GM12878 (cell line): ENCODE results near the gene RXFP1. TPM values are rescaled to one million over a fixed set of nuclear protein-coding genes. Genes with fewer than 3 reads are reported as not detected.

ENCODE experiments used
- ATAC-seq: fragments of 200-7000 bp; cut with Tn5 transposase; 3 replicates; pipeline ENCODE4 v1.9.1; 2020; ENCODE audit warnings: mild to moderate bottlenecking, moderate library complexity
- BruUV-seq: library from RNA; stranded (reverse); fragments of 400-500 nt; replicated peaks from 2 replicates; lab custom pipeline; 2021; lab: Mats Ljungman, UMichigan
- CTCF ChIA-PET: fragments of 300-600 bp; sonication (Branson Sonifier 250); formaldehyde crosslinking; extraction: SDS; loops from one replicate; lab custom pipeline; 2021; ENCODE audit warnings: inconsistent platforms; lab: Yijun Ruan, JAX
- POLR2A ChIA-PET: fragments of 350-600 bp; formaldehyde crosslinking; extraction: SDS; loops from one replicate; lab custom pipeline; 2021; ENCODE audit warnings: inconsistent platforms; lab: Charles Lee
- RAD21 ChIA-PET: fragments of 300-600 bp; sonication (Branson Sonifier 250); formaldehyde crosslinking; loops from one replicate; lab custom pipeline; 2023; ENCODE audit warnings: antibody characterized with exemption; ENCODE audit not compliant: unreplicated experiment; lab: Charles Lee
- SMC1A ChIA-PET: fragments of 300-600 bp; sonication (Branson Sonifier 250); formaldehyde crosslinking; loops from one replicate; lab custom pipeline; 2023; ENCODE audit not compliant: unreplicated experiment, uncharacterized antibody; lab: Charles Lee
- DNase-seq: peaks from one replicate; pipeline ENCODE4 v3.0.0-alpha.2; 2011; ENCODE audit warnings: low read depth, low spot score
- FAIRE-seq: peaks from 3 replicates; lab custom pipeline; 2011; peaks lifted over from hg19 to GRCh38; lab: Jason Lieb, UNC
- H2AFZ ChIP-seq: 2 replicates; pipeline ENCODE4 v1.6.0; 2011; ENCODE audit warnings: low read depth, low read length, control low read depth; ENCODE audit not compliant: control insufficient read depth
- H3K27ac ChIP-seq: 2 replicates; pipeline ENCODE4 v1.5.1; 2011; ENCODE audit warnings: control low read depth; ENCODE audit not compliant: control insufficient read depth, insufficient read depth
- H3K27me3 ChIP-seq, 2 experiments: replicated peaks in 1 of 2; 2 replicates each; pipeline versions ENCODE4 v1.6.0 to v1.6.1; 2011; ENCODE audit warnings: low read length in 1 of 2; ENCODE audit not compliant: control insufficient read depth in 2 of 2, insufficient read depth in 2 of 2
- H3K36me3 ChIP-seq, 2 experiments: 2 replicates each; pipeline ENCODE4 v1.5.1; 2011; ENCODE audit warnings: low read length in 1 of 2; ENCODE audit not compliant: control insufficient read depth in 2 of 2, insufficient read depth in 2 of 2
- H3K4me1 ChIP-seq: 2 replicates; pipeline ENCODE4 v1.6.1; 2011; ENCODE audit warnings: mild to moderate bottlenecking, low read length, moderate library complexity, mixed read lengths; ENCODE audit not compliant: control insufficient read depth, insufficient read depth
- H3K4me2 ChIP-seq: 2 replicates; pipeline ENCODE4 v1.6.0; 2011; ENCODE audit warnings: control low read depth; ENCODE audit not compliant: control insufficient read depth, insufficient read depth
- H3K4me3 ChIP-seq: fragments of 200-600 bp; sonication (generic); 2 replicates; pipeline ENCODE4 v1.5.1; 2016
- H3K79me2 ChIP-seq: 2 replicates; pipeline ENCODE4 v1.6.0; 2011; ENCODE audit warnings: low read length; ENCODE audit not compliant: control insufficient read depth, insufficient read depth
- H3K9ac ChIP-seq: 2 replicates; pipeline ENCODE4 v1.8.0; 2011; ENCODE audit warnings: low read length, control low read depth, mixed read lengths; ENCODE audit not compliant: control insufficient read depth, insufficient read depth
- H3K9me3 ChIP-seq: replicated peaks from 3 replicates; pipeline ENCODE4 v1.5.1; 2011; ENCODE audit warnings: mild to moderate bottlenecking, low read length; ENCODE audit not compliant: control insufficient read depth, insufficient read depth
- H4K20me1 ChIP-seq: 2 replicates; pipeline ENCODE4 v1.6.0; 2011; ENCODE audit not compliant: control insufficient read depth, insufficient read depth
- ATF7 ChIP-seq: fragments of 450-650 bp; IDR thresholded peaks from 2 replicates; pipeline ENCODE4 v1.6.1; 2016; ENCODE audit warnings: low read depth, mild to moderate bottlenecking
- CBFB ChIP-seq: IDR thresholded peaks from 2 replicates; pipeline ENCODE4 v1.6.1; 2016; ENCODE audit warnings: antibody characterized with exemption, low read depth
- CHD4 ChIP-seq: fragments of 200-600 bp; sonication (generic); IDR thresholded peaks from 2 replicates; pipeline ENCODE4 v1.6.1; 2016; ENCODE audit warnings: mild to moderate bottlenecking
- FOXK2 ChIP-seq: fragments of 450-650 bp; IDR thresholded peaks from 2 replicates; pipeline ENCODE4 v1.6.1; 2017; ENCODE audit warnings: mild to moderate bottlenecking, moderate library complexity
- HCFC1 ChIP-seq: fragments of 150-350 bp; IDR thresholded peaks from 2 replicates; pipeline ENCODE4 v1.6.1; 2014; ENCODE audit warnings: low read length
- HDAC2 ChIP-seq: fragments of 200-600 bp; sonication (generic); IDR thresholded peaks from 2 replicates; pipeline ENCODE4 v1.6.1; 2017
- IRF4 ChIP-seq: IDR thresholded peaks from 2 replicates; pipeline ENCODE4 v1.6.1; 2011; ENCODE audit warnings: low read depth, low read length
- KLF5 ChIP-seq: fragments of 450-650 bp; IDR thresholded peaks from 2 replicates; pipeline ENCODE4 v1.6.1; 2014; ENCODE audit warnings: mild to moderate bottlenecking; ENCODE audit not compliant: partially characterized antibody
- NRF1 ChIP-seq: conservative IDR thresholded peaks from 2 replicates; pipeline ENCODE4 v1.6.1; 2011; ENCODE audit warnings: mild to moderate bottlenecking, low read depth, low read length, improper control_type of control experiment
- SMAD1 ChIP-seq: fragments of 450-650 bp; IDR thresholded peaks from 2 replicates; pipeline ENCODE4 v1.6.1; 2018; ENCODE audit warnings: mild to moderate bottlenecking, low read depth; ENCODE audit not compliant: partially characterized antibody
- TBL1XR1 ChIP-seq: IDR thresholded peaks from 2 replicates; pipeline ENCODE4 v1.6.1; 2012; ENCODE audit warnings: low read depth, low read length, improper control_type of control experiment
- ZNF207 ChIP-seq: fragments of 450-650 bp; IDR thresholded peaks from 2 replicates; pipeline ENCODE4 v1.6.1; 2014; ENCODE audit warnings: antibody characterized with exemption, mild to moderate bottlenecking, borderline replicate concordance
- WGBS: methylation state at CpG from one replicate; pipeline ENCODE4 v1.1.6; 2016; ENCODE audit warnings: low lambda C conversion rate; ENCODE audit not compliant: insufficient replicate concordance, insufficient coverage; ENCODE audit errors: missing lambda C conversion rate; 5-methylcytosine and 5-hydroxymethylcytosine counted together
- in situ Hi-C: fragments of 300-500 bp; cut with MboI; formaldehyde crosslinking; loops from 9 replicates; pipeline ENCODE4 v1.14.3; 2018; ENCODE audit warnings: mixed read lengths
- intact Hi-C: fragments of 100-400 bp; cut with micrococcal nuclease; formaldehyde crosslinking; loops from one replicate; pipeline ENCODE4 v1.14.2; 2022; ENCODE audit not compliant: unreplicated experiment
- polyA plus RNA-seq, 11 experiments: library from polyadenylated mRNA; depleted of rRNA in 4 of 11; unstranded in 6 of 11; stranded (reverse) in 5 of 11; fragments of >200 nt; fragmentation: Nextera tagmentation in 4 of 11; fragmentation: Illumina TruSeq in 1 of 11; extraction: Ambion mirVana in 4 of 11; extraction: Trizol in 1 of 11; gene quantifications; 1 replicate in 1 of 11; 2 replicates in 10 of 11; pipeline versions ENCODE4 v1.2.1 to v1.2.3, GENCODE V29; 2011 to 2016; ENCODE audit warnings: inconsistent platforms in 2 of 11, missing spikeins in 2 of 11, low read depth in 1 of 11
- total RNA-seq, 4 experiments: library from RNA; depleted of rRNA in 3 of 4; stranded (reverse); fragments of >200 nt in 3 of 4; fragmentation: Illumina TruSeq in 1 of 4; extraction: Trizol in 1 of 4; gene quantifications; 2 replicates each; pipeline versions ENCODE4 v1.2.1 to v1.2.3, GENCODE V29; 2013 to 2021
- TF ChIP-seq, protein P1 (sequence below): fragments of 450-650 bp; formaldehyde crosslinking; IDR thresholded peaks from 2 replicates; pipeline ENCODE4 v1.4.0; 2022; ENCODE audit warnings: mild to moderate bottlenecking, moderate library complexity
- TF ChIP-seq, protein P2 (sequence below): fragments of 450-650 bp; IDR thresholded peaks from 2 replicates; pipeline ENCODE4 v1.6.1; 2014; ENCODE audit warnings: mild to moderate bottlenecking
- TF ChIP-seq, protein P3 (sequence below): fragments of 450-650 bp; IDR thresholded peaks from 2 replicates; pipeline ENCODE4 v1.6.1; 2016; ENCODE audit warnings: mild to moderate bottlenecking
- TF ChIP-seq, protein P4 (sequence below): IDR thresholded peaks from 2 replicates; pipeline ENCODE4 v1.6.1; 2012; ENCODE audit warnings: improper control_type of control experiment, low read depth, low read length; ENCODE audit not compliant: insufficient replicate concordance

The RXFP1 gene
- total and polyA plus RNA-seq, 10 of the 15 experiments (the other 5 are each of a cell fraction or from before 2014, with no cell fraction given): 0.12 TPM; not detected in 9

DNA sequence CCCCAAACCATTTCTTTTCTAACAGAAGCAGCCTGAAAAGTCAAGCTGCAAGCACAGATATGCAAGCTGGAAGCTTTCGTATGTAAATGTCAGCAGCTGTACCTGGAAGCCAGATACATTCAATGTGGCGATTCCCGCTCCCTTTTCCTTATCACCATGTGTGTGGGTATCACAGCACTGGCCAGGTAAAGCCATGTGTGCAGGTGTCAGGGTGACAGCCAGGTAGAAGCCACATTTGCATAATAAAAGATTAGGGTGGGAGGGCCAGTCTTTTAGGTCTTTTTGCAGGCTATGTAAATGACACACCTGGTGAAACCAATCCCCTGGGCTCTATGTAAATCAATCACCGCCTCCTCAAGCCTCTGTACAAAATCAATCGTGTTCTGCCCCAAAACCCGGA is 50.1 kb downstream of the RXFP1 start:
- Histone ChIP-seq H3K9ac (no peak overlapping the region), H3K27ac (no peak overlapping the region), H3K9me3 (no peaks in the 10 kb centered on the region; the same call in 2 of the 3 replicates), H3K4me3 (no peak overlapping the region), H3K27me3 (no peaks in the 10 kb centered on the region), H2AFZ (no peak overlapping the region), H4K20me1 (no peaks in the 10 kb centered on the region), H3K4me2 (no peak overlapping the region), H3K36me3 (no peaks in the 10 kb centered on the region), H3K4me1 (no peaks in the 10 kb centered on the region), H3K79me2 (no peaks in the 10 kb centered on the region)
- intact Hi-C loops: no loop called here
- SMC1A ChIA-PET: no interaction called here
- FAIRE-seq: no peak
- no TSS peak for BruUV-seq
- WGBS: 60% methylated on average over 6 of the region's 6 CpGs
- in situ Hi-C loops: no loop called here
- ATAC-seq: no peak
- DNase-seq: no peak
- CTCF ChIA-PET: no interaction called here
- RAD21 ChIA-PET: no interaction called here
- POLR2A ChIA-PET: no interaction called here
- TF ChIP-seq KLF5 (no peak), ATF7 (no peak), CHD4 (no peak), ZNF207 (no peak), HCFC1 (no peak), NRF1 (no peak), TBL1XR1 (no peak), FOXK2 (no peak), HDAC2 (no peak), CBFB (no peak), SMAD1 (no peak), IRF4 (no peak)
- TF ChIP-seq, protein P1, sequence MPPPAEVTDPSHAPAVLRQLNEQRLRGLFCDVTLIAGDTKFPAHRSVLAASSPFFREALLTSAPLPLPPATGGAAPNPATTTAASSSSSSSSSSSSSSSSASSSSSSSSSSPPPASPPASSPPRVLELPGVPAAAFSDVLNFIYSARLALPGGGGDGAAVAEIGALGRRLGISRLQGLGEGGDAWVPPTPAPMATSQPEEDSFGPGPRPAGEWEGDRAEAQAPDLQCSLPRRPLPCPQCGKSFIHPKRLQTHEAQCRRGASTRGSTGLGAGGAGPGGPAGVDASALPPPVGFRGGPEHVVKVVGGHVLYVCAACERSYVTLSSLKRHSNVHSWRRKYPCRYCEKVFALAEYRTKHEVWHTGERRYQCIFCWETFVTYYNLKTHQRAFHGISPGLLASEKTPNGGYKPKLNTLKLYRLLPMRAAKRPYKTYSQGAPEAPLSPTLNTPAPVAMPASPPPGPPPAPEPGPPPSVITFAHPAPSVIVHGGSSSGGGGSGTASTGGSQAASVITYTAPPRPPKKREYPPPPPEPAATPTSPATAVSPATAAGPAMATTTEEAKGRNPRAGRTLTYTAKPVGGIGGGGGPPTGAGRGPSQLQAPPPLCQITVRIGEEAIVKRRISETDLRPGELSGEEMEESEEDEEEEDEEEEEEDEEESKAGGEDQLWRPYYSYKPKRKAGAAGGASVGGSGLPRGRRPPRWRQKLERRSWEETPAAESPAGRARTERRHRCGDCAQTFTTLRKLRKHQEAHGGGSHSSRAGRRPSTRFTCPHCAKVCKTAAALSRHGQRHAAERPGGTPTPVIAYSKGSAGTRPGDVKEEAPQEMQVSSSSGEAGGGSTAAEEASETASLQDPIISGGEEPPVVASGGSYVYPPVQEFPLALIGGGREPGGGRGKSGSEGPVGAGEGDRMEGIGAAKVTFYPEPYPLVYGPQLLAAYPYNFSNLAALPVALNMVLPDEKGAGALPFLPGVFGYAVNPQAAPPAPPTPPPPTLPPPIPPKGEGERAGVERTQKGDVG: no peak
- TF ChIP-seq, protein P2, sequence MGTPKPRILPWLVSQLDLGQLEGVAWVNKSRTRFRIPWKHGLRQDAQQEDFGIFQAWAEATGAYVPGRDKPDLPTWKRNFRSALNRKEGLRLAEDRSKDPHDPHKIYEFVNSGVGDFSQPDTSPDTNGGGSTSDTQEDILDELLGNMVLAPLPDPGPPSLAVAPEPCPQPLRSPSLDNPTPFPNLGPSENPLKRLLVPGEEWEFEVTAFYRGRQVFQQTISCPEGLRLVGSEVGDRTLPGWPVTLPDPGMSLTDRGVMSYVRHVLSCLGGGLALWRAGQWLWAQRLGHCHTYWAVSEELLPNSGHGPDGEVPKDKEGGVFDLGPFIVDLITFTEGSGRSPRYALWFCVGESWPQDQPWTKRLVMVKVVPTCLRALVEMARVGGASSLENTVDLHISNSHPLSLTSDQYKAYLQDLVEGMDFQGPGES: no peak
- TF ChIP-seq, protein P3, sequence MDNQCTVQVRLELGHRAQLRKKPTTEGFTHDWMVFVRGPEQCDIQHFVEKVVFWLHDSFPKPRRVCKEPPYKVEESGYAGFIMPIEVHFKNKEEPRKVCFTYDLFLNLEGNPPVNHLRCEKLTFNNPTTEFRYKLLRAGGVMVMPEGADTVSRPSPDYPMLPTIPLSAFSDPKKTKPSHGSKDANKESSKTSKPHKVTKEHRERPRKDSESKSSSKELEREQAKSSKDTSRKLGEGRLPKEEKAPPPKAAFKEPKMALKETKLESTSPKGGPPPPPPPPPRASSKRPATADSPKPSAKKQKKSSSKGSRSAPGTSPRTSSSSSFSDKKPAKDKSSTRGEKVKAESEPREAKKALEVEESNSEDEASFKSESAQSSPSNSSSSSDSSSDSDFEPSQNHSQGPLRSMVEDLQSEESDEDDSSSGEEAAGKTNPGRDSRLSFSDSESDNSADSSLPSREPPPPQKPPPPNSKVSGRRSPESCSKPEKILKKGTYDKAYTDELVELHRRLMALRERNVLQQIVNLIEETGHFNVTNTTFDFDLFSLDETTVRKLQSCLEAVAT: no peak
- TF ChIP-seq, protein P4, sequence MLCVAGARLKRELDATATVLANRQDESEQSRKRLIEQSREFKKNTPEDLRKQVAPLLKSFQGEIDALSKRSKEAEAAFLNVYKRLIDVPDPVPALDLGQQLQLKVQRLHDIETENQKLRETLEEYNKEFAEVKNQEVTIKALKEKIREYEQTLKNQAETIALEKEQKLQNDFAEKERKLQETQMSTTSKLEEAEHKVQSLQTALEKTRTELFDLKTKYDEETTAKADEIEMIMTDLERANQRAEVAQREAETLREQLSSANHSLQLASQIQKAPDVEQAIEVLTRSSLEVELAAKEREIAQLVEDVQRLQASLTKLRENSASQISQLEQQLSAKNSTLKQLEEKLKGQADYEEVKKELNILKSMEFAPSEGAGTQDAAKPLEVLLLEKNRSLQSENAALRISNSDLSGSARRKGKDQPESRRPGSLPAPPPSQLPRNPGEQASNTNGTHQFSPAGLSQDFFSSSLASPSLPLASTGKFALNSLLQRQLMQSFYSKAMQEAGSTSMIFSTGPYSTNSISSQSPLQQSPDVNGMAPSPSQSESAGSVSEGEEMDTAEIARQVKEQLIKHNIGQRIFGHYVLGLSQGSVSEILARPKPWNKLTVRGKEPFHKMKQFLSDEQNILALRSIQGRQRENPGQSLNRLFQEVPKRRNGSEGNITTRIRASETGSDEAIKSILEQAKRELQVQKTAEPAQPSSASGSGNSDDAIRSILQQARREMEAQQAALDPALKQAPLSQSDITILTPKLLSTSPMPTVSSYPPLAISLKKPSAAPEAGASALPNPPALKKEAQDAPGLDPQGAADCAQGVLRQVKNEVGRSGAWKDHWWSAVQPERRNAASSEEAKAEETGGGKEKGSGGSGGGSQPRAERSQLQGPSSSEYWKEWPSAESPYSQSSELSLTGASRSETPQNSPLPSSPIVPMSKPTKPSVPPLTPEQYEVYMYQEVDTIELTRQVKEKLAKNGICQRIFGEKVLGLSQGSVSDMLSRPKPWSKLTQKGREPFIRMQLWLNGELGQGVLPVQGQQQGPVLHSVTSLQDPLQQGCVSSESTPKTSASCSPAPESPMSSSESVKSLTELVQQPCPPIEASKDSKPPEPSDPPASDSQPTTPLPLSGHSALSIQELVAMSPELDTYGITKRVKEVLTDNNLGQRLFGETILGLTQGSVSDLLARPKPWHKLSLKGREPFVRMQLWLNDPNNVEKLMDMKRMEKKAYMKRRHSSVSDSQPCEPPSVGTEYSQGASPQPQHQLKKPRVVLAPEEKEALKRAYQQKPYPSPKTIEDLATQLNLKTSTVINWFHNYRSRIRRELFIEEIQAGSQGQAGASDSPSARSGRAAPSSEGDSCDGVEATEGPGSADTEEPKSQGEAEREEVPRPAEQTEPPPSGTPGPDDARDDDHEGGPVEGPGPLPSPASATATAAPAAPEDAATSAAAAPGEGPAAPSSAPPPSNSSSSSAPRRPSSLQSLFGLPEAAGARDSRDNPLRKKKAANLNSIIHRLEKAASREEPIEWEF: no peak
